Ascending aorta (tissue), 2 donors: ENCODE results near the gene EPB41L4A. TPM values are rescaled to one million over a fixed set of nuclear protein-coding genes. Genes with fewer than 3 reads are reported as not detected.

ENCODE experiments used
- DNase-seq, 2 donors: peaks; one replicate each; pipeline ENCODE4 v3.0.0-alpha.2; 2019; ENCODE audit warnings: low spot score in 2 of 2
- H3K27ac ChIP-seq, 2 donors: fragments of 200-600 bp; sonication (generic); one replicate each; pipeline ENCODE4 v1.5.1; 2016 to 2017; ENCODE audit warnings: mild to moderate bottlenecking in 1 of 2
- H3K27me3 ChIP-seq: fragments of 200-600 bp; sonication (generic); one replicate; pipeline ENCODE4 v1.5.1; 2017
- H3K36me3 ChIP-seq, 2 donors: fragments of 200-600 bp; sonication (generic); one replicate each; pipeline ENCODE4 v1.5.1; 2016
- H3K4me1 ChIP-seq, 2 donors: fragments of 200-600 bp; sonication (generic); one replicate each; pipeline ENCODE4 v1.5.1; 2016 to 2017; ENCODE audit warnings: mild to moderate bottlenecking in 1 of 2
- H3K4me3 ChIP-seq, 2 donors: fragments of 200-600 bp; sonication (generic); one replicate each; pipeline ENCODE4 v1.5.1; 2016 to 2017; ENCODE audit warnings: mild to moderate bottlenecking in 1 of 2
- H3K9me3 ChIP-seq, 2 donors: fragments of 200-600 bp; sonication (generic); one replicate each; pipeline ENCODE4 v1.5.1; 2016
- CTCF ChIP-seq, 3 experiments: fragments of 200-600 bp in 2 of 3; fragments of 450-650 bp in 1 of 3; sonication (generic) in 2 of 3; IDR thresholded peaks; one replicate each; pipeline ENCODE4 v1.5.1; 2016 to 2019; ENCODE audit warnings: antibody characterized with exemption in 3 of 3, mild to moderate bottlenecking in 1 of 3, moderate library complexity in 1 of 3
- intact Hi-C: fragments of 100-400 bp; cut with DNase I; formaldehyde crosslinking; loops from one replicate; pipeline ENCODE4 v1.15.1; 2023
- total RNA-seq: library from RNA; depleted of rRNA; stranded (reverse); fragments of >200 nt; gene quantifications from one replicate; pipeline ENCODE4 v1.1.0, GENCODE V29; 2016

EPB41L4A gene
- total RNA-seq, 1 donor from 2014 or later, result 9.4 TPM

- intact Hi-C loops, result no loop called here
- Histone ChIP-seq H3K4me1 (no peaks in the 10 kb centered on the region), H3K27ac (no peak overlapping the region), H3K36me3 (no peaks in the 10 kb centered on the region), H3K4me3 (no peak overlapping the region), H3K27me3 (no peaks in the 10 kb centered on the region), H3K9me3 (peaks cover 0 to 5% of the 10 kb centered on the region in 2 donors)
- TF ChIP-seq CTCF (IDR thresholded peaks at IDR 0.05), result no peak
- no peak for DNase-seq
Observed at GRCh38 chr5:112117551-112117950, 301.5 kb downstream of the EPB41L4A start.

DNA sequence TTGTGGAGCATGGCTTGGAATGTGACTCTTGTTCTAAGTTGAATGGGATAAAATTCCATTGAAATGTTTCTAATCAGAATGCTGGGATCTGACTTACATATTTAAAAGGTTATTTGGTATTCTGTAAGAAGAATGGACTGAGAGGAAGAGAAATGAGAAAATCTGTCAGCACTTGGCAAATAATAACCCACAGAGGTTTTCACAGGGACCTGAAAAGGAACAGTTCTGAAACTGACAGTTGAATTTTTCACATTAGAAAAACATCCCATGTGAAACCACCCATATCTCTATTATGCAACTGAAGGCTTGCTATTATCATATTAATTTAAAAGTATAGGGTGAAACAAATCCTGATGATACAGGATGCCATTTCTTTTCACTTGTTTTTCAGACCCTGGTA lies 302.7 kb downstream of the EPB41L4A start:
- H3K9me3 ChIP-seq, result peaks cover 0 to 5% of the 10 kb centered on the region in 2 donors
- H3K27me3 ChIP-seq, result no peaks in the 10 kb centered on the region
- H3K36me3 ChIP-seq, result no peaks in the 10 kb centered on the region
- no peak overlapping the region for H3K27ac ChIP-seq
- DNase-seq, result no peak
- TF ChIP-seq CTCF (IDR thresholded peaks at IDR 0.05), result no peak
- no peak overlapping the region for H3K4me3 ChIP-seq
- no peaks in the 10 kb centered on the region for H3K4me1 ChIP-seq
- intact Hi-C loops, result no loop called here

DNA sequence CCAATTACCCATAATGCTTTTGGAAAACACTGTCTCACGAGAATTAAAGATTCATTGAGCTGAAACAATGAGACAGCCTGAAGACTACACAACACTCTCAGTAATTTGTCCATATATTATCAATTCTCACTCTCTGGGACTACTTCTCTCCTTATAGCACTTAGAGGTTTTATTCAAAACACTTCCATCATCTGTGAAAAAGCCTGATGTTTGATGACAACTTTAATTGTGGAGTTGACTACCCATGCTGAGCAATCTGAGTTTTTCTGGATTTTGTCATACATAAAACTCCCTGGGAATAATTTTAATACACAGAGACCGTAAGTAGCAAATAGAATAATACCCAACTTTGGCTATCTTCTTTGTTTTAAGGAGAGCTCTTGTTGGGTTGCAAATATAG lies 305.5 kb downstream of the EPB41L4A start:
- no peak overlapping the region for H3K4me3 ChIP-seq
- no peak for DNase-seq
- H3K27ac ChIP-seq, result no peak overlapping the region
- no peak for TF ChIP-seq CTCF (IDR thresholded peaks at IDR 0.05)
- no peaks in the 10 kb centered on the region for H3K27me3 ChIP-seq
- no peaks in the 10 kb centered on the region for H3K4me1 ChIP-seq
- H3K36me3 ChIP-seq, result no peaks in the 10 kb centered on the region
- no peaks in the 10 kb centered on the region for H3K9me3 ChIP-seq
- intact Hi-C loops, result no loop called here
